ENCODE measurements around the gene CACFD1.

- TF ChIP-seq CTCF (IDR thresholded peaks at IDR 0.05; ENCODE audit: low read depth, low read length, poor library complexity, severe bottlenecking) (no peak), EZH2phosphoT487 (IDR thresholded peaks at IDR 0.05; ENCODE audit: borderline replicate concordance, low read length) (no peak)
Observed at GRCh38 chr9:133457748-133458147, 2.0 kb upstream of the CACFD1 start.

All from DOHH2 (cell line).